ENCODE measurements around the gene FSTL4.

Gene FSTL4

DNA sequence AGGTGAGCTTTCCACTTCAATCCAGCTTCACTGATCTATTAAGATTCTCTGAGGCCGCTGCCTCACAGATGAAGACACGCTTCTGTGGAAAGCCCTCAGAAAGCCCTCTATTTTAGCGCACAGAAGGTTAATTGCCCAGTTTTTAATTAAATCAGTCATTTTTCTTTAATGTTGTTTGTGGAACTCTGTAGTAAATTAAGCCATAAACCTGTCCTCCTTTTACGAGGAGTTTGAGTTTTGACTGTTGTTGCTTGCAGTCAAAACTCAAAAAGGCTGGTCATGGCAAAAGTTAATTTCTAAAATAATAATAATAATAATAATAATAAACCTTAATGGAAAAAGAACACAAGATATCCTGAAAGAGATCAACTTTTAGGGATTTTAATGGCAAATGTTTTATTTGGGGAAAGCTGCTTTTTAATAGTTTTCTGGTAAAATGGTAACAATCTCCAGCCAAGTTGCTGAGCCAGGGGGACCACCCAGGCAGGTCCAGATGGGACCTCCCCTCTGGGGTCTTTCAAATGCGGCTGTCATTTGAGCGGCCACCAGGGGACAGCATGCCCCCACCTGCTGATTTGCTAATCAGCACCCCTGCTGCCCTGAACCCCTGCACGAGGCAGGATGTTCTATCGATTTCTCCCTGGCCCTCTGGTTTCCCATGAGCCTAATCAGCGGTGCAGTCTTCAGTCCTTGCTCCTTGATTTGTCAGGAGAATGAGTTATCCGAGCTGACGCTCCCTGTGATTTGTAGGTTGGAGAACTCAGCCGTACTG lies 247.2 kb downstream of the FSTL4 start:
- DNase-seq (ENCODE audit: low spot score), result no peak

DNA sequence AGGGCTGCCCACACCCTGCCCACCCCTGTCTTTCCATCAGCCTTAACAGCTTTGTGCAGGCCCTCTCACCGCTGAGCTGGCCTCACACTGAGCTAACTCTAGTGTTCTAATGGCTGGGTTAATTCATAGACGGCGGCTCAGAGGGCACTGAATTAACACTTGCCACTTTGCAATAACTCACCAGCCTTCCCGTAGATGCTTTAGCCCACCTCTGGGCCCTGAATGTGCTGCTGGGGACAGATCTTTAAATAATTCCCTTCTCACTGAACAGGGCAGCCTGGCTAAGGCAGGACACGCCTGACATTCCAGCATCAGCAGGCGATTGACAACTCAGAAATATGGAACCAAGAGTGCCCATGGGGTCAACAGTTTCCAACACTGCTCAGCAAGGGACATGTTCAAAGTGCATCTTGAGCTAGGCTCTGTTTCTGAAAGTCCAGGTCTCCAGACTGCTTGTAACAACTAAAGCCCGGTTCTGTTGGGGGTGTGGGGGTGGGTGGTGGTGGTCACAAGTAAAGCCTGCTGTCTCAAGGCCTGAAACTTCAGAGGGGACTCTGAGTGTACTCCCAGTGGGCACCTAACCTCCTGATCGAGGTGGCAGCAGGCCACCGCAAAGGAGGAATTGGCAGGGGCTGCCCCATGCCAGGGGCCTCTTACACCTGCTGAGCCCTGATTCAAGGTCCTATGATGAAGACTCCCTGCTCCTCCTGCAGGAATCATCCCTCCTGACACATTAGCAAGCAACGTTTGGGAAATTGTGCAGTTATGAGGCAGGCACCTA lies 248.3 kb downstream of the FSTL4 start:
- DNase-seq (ENCODE audit: low spot score), result no peak

DNA sequence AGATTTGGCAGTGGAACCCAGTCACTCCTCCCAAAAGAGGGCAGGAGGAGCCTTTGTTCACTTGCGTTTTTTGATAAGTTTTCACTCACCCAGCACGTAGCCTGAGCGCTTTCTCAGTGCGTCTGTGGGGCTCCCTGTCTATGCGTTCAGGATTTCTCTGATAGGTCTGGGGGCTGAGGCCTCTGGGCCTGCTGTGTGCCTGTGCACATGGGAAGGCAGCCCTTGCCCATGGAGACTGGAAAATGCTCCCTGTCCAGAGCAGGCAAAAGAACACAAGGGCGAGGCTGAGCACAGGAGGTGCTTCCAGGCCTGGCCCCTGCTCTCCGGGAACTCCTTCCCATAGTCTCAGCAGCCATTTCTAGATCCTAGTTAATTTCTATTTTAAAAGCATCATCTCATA lies 249.9 kb downstream of the FSTL4 start:
- DNase-seq (ENCODE audit: low spot score), result no peak

DNA sequence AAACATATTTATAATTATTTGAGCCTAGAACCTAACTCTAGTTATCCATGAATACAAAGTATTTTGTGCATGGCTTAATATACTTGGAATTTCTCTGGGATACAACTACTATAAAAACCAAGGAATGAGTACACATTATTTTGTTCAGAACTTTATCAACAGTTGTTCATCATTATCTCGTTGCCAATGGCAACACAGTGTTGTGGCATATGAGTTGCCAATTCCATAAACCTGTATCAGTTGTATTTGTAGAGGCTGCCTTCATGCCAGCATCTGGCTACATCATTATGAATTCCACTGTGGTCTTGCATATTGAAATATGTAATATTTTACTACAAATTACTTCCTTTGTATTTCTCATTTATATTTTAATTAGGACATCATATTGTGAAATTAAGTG lies 250.4 kb downstream of the FSTL4 start:
- DNase-seq (ENCODE audit: low spot score), result no peak

DNA sequence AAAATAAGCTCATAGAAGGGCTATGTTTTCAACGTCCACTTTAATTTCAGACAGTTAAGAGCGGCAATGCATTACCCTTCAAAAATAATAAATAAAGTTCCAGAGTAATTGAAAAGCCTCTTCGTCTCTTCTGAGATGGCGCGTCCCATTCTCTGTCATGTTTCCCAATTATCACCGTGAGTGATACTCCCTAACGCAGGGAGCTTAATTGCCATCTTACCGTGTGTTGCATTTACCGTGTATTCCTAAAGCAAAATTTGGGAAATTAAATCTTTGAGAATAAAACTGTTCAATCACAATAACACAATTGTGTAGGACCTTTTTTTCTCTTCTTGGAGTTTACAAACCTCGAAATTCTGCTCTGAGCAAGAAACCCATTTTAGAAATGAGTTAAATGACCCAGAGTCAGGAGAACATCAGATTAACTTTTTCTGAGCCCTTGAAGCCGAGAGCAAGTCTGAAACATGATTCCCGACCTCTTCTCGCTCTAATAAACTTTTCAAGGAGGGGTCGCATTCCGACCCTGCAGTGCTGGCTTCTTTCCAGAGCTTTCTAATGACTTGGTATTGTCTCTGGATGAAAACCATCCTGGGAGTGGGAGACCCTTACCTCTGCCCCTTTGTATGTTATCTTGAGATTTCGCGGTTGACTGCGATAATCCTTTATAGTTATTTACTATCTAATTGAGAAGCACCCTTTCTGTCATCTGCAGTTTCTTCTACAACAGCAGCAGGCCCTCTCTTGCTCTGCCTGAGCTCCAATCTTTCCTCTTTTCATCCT lies 251.5 kb downstream of the FSTL4 start:
- no peak for DNase-seq (ENCODE audit: low spot score)

DNA sequence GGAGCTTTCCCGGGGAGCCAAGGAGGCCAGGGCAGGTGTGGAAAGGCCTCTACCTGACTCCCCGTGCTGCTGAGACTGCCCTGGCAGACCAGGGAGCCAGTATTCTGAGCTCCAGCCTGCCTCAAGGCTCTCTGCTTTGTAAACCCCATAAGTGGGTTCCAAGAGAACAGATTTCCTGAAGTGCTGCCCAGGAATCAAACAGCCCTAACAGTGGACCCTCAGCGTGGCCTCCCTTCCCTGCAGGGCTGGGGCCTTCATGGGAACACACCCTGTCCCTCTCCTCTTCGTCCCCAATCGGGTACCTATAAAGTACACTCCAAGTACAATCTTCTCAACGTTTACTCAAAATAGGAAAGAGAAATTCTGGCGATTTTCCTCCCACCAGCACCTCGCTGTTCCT lies 252.5 kb downstream of the FSTL4 start:
- DNase-seq (ENCODE audit: low spot score), result no peak

DNA sequence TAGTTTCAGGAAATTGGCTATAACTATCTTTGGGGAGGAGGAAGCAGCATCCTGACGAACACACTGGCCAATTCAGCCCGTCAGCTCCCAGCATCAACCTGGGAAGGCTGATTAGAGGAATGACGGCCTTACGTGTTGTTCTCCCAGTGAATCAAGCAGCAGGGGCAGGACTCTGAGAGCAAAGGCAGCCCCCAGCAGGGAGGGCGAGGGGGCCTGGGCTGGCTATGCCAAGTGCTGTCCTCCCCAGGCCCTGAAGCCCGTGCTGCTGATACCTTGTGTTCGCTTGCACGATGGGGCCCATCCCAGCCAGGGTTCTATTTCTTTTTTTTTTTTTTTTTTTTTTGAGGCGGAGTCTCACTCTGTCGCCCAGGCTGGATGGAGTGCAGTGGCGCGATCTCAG lies 254.1 kb downstream of the FSTL4 start:
- no peak for DNase-seq (ENCODE audit: low spot score)

DNA sequence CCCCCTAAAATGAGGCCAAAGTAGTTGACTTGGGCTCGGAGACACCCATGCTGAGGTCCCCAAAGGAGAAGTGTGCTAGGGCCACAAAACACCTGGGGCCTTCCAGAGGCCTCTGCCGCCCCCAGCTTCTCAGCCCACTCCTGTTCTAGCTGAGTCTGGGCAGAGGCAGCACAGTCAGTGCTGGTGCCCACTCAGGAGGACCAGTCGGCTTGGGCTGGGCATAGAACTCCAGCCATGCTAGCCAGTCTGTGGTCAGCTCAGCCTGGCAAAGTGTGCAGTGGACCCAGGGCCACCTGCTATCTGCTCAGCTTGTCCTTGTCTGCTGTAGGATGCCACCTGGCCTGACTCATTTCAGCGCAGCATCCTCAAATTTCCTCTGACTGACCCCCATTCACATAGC lies 254.6 kb downstream of the FSTL4 start:
- no peak for DNase-seq (ENCODE audit: low spot score)

DNA sequence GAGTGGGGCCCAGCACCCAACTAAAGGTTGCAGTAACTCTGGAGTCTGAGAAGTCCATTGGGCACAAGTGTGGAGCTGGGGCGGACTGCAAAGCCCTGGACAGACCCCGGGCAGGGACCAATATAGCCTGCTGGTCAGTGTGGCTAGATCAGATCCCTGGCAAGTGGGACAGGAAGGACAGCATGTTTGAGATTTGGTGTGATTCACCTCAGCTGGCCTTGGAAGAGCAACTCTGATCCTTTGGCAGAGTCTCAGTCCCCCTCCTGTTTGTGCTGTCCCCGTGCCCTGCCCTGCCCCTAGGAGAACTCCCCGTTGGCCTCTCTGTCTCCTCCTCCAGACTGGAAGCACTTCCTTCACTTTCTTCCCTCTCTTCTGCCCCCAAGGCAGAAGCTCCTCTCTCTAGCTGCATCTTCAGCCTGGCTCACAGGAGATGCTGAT lies 255.3 kb downstream of the FSTL4 start:
- DNase-seq (ENCODE audit: low spot score), result no peak

DNA sequence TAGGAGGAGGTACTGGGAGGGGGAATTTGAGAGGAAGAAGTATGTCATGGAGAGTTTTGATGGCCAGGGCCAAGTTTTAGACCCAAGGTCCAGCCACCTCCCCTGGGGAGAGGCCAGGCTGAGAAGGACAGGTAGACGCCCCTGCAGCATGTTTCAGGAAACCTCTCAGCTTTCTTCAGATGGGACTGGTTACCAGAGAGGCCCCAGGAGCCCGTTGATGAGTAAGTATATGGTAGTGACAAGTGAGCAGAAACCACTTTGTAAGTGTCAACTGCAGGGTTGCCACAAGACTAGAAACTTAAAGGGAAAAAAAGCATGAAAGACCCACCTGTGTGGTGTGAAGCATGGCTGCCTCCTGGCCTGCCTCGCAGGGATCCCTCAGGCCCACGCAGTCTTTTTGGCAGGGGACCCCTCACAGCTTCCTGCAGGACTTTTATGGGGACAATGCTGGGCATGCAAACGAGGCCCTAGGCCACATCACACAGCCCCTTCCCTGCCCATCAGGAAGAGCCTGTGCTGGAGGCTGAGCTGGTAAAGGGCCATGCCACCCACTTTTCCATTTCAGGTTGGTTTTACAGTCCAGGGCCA lies 255.9 kb downstream of the FSTL4 start:
- no peak for DNase-seq (ENCODE audit: low spot score)

DNA sequence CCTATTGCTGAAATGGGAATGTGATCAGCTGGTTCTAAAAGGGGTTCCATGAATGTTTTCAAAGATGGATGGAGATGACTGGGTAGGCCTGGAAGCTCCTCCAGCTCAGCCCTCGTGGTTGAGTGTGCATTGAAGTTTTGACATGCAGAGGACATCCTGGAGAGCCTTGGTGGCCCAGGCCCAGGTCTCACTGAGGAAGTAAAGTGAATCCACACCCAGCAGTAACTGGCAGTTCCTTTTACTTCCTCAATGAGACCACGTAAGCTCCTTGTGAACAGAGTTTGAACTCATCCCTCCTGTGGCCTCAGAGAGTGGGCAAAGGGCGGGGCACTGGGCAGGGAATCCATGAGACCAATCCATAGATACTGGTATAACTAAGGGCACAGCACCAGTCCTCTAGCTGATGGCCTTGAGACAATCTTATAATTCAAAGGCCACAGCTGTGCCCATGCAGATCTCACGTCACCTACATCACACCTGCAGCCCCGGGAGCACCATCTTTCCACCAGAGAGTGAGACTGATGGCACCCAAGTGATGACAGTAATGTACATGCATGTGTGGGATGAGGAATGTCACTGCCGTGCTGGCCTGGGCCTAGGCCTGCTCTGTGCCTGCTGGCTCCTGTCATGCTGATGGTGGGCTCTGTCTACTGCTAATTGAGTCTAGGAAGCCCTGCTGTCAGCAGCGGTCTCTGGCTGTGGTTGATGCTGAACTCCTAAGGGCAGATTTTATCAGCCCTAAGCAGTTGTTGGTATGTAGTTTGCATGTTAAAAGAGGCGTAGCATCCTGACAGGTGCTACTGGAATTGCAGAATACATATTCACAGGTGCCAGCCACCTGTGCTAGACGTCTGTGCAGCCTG lies 257.8 kb downstream of the FSTL4 start:
- DNase-seq (ENCODE audit: low spot score), result no peak

DNA sequence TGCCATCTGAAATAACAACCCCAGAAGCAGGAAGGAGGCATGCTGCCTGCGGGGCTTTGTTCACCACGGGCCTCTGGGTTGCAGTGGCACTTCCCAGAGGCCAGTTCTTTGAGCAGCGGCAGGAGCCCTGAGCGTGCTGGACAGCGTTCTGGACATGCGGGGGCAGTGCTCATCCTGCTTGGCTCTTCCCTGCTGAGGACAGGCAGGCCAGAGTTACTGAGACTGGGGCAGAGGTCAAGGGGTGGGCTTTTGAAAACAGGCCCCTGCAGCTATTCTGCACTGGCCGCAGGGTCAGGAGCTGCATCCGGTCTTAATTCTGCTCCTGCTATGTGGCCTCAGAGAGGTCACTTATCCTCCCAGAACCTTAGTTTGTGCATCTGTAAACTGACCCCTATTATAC lies 258.6 kb downstream of the FSTL4 start:
- DNase-seq (ENCODE audit: low spot score), result no peak

DNA sequence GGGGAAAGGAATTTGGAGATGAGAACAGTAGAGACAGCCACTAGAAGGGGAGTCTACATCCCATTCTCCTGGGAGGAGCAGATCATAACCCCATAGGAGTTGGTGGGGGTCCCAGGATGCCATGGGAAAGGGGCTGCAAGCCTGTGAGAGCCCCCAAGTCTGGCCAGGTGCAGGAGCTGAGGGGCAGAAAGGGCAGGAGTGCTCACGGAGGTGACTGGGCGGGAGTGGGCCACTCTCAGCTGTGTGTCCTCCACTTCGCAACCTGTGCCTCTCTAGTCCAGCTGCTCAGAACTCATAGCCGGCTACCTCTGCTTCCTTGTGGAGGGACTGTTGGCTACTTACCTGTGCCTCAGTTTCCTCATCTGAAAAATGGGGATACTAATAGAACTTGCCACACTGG lies 263.9 kb downstream of the FSTL4 start:
- no peak for DNase-seq (ENCODE audit: low spot score)

DNA sequence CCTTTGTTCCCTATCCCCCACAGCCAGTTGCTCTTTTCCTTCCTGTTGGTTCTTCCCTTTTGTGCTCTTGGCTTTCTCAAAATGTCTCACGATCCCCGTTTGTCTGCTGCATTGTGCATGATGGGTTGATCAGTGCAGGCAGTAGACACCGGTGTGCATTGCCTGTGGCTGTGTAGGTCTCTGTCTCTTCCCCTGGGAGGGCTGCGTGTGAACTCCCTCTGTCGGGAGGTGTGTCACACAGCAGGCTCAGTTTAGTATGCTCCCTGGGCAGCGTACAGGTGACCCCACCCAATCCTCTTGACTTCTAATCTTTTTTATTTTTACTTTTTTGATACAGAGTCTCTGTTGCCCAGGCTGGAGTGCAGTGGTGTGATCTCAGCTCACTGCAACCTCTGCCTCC lies 265.3 kb downstream of the FSTL4 start:
- DNase-seq (ENCODE audit: low spot score), result no peak

DNA sequence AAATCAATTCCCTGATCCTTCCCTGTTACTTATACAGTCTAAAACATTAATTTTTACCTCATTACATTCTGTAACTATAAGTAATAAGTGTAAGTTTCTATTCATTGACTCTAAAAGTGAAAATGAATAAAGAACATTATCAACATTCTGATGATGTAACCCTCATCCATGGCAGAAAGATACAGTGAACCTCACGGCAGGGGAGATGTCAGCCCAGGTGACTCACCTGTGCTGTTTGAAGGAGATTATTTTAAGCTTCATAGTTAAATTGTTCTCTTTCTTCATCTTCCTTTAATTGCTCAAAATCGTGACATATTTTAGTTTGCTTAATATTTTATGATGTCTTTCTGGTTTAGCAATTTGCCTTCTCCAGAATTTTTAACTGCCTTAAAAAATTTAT lies 268.1 kb downstream of the FSTL4 start:
- DNase-seq (ENCODE audit: low spot score), result no peak

DNA sequence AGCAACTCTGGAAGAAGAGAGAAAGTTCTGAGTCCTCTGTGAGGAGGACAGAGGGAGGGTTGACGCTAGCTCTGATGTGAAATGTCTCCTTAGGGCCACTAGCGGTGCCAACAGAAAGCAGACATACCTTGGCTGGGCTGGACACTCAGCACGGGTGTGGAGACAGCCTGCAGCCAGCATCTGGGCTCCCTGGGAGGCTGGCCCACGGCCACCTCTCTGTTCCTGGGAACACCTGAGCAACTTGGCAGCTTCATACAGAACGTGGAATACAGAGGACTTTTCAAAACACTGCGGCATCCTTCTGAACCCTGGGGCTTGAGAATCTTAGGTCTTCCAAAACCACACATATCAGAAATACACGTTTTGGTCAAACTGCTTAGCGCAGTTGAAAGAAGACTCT lies 269.1 kb downstream of the FSTL4 start:
- no peak for DNase-seq (ENCODE audit: low spot score)

DNA sequence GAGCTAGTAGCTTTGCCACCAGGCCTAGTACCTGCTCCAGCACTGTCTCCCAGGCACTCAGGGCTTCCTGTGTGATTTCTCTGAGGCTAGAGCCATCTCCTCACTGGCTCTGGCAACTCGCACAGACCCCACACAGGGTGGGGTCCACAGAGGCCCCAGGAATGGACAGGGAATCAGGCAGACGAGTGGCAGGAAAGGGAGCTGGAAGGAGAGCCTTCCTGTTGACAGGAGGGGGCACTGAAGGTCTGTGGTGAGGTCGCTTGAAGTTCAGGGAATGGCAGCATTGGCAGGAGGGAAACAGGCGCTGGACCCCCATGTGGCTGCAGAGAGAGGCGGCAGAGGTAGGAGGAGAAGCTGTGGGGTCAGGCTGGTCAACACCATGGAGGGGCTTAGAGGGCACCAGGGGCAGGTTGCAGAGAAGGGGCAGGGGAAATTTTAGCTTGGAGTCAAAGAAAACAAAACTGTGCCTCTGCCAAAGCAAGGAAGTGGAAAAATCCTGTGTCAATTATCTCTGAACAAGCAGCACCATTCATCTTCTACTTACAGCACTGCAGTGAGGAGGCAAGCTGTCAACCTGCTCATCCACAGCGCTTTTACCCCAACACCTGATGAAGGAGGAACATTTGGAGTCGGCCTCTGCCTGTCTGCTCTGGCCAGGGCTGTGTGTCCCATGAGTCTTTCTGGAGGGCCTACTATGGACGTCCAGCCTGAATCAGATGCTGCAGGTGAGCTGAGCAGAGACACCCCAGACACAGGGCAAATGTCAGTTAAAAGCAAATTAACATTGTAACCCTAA lies 270.2 kb downstream of the FSTL4 start:
- DNase-seq (ENCODE audit: low spot score), result no peak

DNA sequence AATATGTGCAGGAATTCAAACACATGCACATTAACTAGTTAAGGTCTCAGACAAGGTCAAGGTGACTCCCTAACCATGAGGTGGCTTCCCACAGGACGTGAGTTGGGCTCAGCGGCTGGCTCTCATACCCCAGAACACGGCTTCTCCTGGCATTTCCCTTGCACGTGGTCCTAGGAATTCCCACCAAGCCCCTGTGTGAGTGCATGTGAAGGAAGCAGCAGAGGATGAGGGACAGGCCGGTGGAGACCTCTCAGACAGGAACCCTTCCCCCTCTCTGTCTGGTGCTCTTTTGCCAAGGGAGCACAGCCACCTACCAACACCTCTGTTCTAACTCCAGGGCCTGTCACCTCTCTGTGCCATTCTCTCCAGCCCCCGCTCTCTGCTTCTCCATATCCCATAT lies 271.0 kb downstream of the FSTL4 start:
- no peak for DNase-seq (ENCODE audit: low spot score)

DNA sequence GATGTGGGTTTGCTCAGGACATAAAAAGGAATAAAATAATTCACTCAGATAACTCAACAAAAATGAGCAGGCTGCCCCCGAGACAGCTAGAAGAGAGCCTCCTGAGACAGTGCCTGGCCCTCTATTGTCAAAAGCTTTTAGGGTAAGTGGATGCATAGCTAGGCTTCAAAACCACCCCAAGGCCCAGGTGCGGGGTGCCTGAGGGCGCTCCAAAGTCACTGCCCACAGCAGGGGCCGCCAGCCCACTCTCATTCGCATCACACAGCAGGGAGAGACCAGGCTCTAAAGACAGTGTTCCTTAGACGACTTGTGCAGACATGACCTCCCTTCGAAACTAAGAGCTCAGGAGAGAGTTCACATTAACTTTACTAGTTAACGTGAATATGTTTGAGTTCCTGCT lies 271.5 kb downstream of the FSTL4 start:
- DNase-seq (ENCODE audit: low spot score), result no peak

DNA sequence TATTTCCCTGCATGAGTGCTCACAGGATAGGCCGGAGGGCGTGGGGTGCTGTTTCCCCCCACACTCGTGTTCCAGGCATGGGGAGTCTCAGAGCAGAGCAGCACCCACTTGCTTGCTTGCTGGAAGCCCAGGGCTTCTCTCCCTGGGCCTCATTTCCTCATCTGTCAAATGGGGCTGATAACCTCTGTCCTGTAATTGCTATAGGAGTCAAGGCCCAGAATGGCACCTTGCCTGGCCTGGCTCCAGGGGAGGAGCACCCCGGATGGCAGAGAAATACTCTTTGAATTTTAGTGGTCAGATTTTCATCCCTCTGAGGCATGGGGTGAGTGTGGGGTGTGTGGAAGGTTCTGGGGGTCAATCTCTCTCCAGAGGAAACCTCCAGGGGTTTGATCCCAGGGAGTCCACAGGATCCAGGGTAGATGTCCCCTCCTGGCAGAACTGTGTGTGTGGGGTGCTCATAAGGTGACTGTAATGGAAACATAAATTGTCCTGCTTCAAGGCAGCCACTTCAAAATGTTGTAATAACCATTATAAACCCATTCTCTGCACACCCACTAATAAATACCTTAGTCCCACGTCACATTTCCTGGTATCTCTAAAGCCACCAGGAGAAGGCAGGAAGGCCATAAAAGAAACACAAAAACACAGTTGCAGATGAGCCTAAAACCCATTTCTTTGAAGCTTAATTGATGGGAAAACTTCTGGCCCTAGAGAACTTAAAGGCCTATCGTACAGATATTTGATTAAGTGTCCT lies 272.2 kb downstream of the FSTL4 start:
- DNase-seq (ENCODE audit: low spot score), result no peak

Data from CD4-positive, alpha-beta T cell treated with Interleukin-6 at 100 ng/mL for 8 hours (primary cell).